Mesodermal cell (in vitro differentiated cells): ENCODE measurements around the gene FAM161B.
"Not testable (repeated sequence)": the region's sequence is repeated elsewhere in the genome, so short reads cannot be mapped to it uniquely, and the experiment has no call there.

Experiments used
- H3K27ac ChIP-seq: 2 replicates; pipeline ENCODE4 v1.7.0; 2013; ENCODE audit warnings: mild to moderate bottlenecking, low read depth, low read length, moderate library complexity; ENCODE audit not compliant: severe bottlenecking
- H3K36me3 ChIP-seq: 2 replicates; pipeline ENCODE4 v1.7.1; 2013; ENCODE audit warnings: mild to moderate bottlenecking, low read length, moderate library complexity; ENCODE audit not compliant: control insufficient read depth, insufficient read depth
- H3K4me1 ChIP-seq: one replicate; pipeline ENCODE4 v1.7.1; 2013; ENCODE audit warnings: mild to moderate bottlenecking, low read length; ENCODE audit not compliant: insufficient read depth, control insufficient read depth, poor library complexity, severe bottlenecking
- H3K4me3 ChIP-seq: 2 replicates; pipeline ENCODE4 v1.7.0; 2013; ENCODE audit warnings: low read length, control low read depth, mild to moderate bottlenecking; ENCODE audit not compliant: insufficient read depth, poor library complexity, severe bottlenecking; ENCODE audit errors: extremely low read depth
- H3K9me3 ChIP-seq: 2 replicates; pipeline ENCODE4 v1.7.1; 2013; ENCODE audit warnings: mild to moderate bottlenecking, low read length, moderate library complexity; ENCODE audit not compliant: control insufficient read depth
- WGBS, 2 experiments: methylation state at CpG; one replicate each; pipeline ENCODE4 v1.1.5; 2013; ENCODE audit warnings: missing lambda C conversion rate in 2 of 2; ENCODE audit not compliant: insufficient coverage in 2 of 2; 5-methylcytosine and 5-hydroxymethylcytosine counted together

FAM161B gene

GRCh38 chr14:73944432-73945158, 5.3 kb downstream of the FAM161B start:
- Histone ChIP-seq H3K9me3 (no peaks in the 10 kb centered on the region), H3K4me3 (no peak overlapping the region), H3K4me1 (no peaks in the 10 kb centered on the region), H3K36me3 (no peaks in the 10 kb centered on the region), H3K27ac (no peak overlapping the region)
- WGBS, 2 experiments = 96% methylated on average over 16 of the region's 17 CpGs

GRCh38 chr14:73943083-73943482, 6.8 kb downstream of the FAM161B start:
- Histone ChIP-seq H3K4me3 (no peak overlapping the region), H3K9me3 (no peaks in the 10 kb centered on the region), H3K4me1 (no peaks in the 10 kb centered on the region), H3K27ac (no peak overlapping the region), H3K36me3 (peaks cover 3% of the 10 kb centered on the region)
- WGBS, 2 experiments = 67 to 85% methylated on average over 4 of the region's 4 CpGs

- Histone ChIP-seq H3K36me3 (peaks cover 10% of the 10 kb centered on the region), H3K9me3 (no peaks in the 10 kb centered on the region), H3K4me3 (no peak overlapping the region), H3K27ac (no peak overlapping the region), H3K4me1 (no peaks in the 10 kb centered on the region)
- 65 to 95% methylated on average over 3 to 7 of the region's 7 CpGs for WGBS, 2 experiments
Observed at GRCh38 chr14:73942180-73942579, 7.7 kb downstream of the FAM161B start.

DNA sequence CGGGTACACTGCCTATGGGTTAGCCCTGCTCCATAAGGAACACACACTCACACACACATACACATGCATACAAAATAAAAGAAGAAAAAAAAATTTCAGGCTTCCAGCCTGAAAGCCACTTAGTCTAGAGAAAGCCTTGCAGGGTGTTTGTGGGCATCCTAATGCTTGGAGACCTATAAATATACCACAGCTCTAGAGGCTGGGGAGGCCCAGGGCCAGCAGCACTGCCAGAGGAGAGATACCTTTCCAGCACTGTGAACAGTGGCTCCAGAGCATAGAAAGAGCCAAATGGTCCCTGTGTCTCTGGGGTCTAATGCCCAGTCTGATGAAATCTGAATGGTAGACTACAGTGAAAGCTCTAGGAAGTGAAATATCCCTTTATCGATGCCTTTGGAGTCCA, 12.9 kb downstream of the FAM161B start:
- WGBS, 2 experiments = no CpG with 5 or more reads among the region's 2 CpGs

DNA sequence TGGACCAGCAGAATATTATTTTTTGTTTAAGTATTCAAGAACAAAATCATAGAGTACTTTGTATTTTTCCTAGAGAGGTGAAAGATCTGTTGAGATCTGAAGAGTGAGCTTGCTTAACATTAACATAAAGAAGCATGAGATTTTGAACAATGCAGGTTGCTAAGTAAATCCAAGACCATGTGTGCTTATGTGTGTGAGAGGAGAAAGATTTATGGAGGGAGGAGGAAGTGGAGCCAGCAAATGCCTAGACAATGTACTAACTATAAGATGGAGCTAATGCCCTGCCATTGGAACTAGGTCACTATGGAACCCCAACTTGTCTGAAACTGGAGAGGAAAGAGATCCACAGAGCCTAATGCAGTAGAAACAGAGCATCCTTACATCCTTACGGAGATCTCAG, 13.3 kb downstream of the FAM161B start:
- Histone ChIP-seq H3K27ac (no peak overlapping the region), H3K9me3 (no peaks in the 10 kb centered on the region), H3K36me3 (peaks cover 45% of the 10 kb centered on the region), H3K4me3 (no peak overlapping the region), H3K4me1 (no peaks in the 10 kb centered on the region)
- WGBS, 2 experiments = 67% methylated on average over 1 of the region's 1 CpG; no CpG with 5 or more reads in 1 of the 2 experiments

More for the DNA sequence above, 12.9 kb downstream of the FAM161B start:
- no peak overlapping the region for H3K4me3 ChIP-seq
- no peaks in the 10 kb centered on the region for H3K9me3 ChIP-seq
- no peak overlapping the region for H3K27ac ChIP-seq
- H3K4me1 ChIP-seq = no peaks in the 10 kb centered on the region
- H3K36me3 ChIP-seq = peaks cover 40% of the 10 kb centered on the region

- Histone ChIP-seq H3K4me1 (no peaks in the 10 kb centered on the region), H3K36me3 (peaks cover 54% of the 10 kb centered on the region), H3K4me3 (no peak overlapping the region), H3K9me3 (no peaks in the 10 kb centered on the region), H3K27ac (no peak overlapping the region)
- 80% methylated on average over 1 of the region's 2 CpGs; no CpG with 5 or more reads in 1 of the 2 experiments for WGBS, 2 experiments
Observed at GRCh38 chr14:73935666-73936065, 14.2 kb downstream of the FAM161B start.

DNA sequence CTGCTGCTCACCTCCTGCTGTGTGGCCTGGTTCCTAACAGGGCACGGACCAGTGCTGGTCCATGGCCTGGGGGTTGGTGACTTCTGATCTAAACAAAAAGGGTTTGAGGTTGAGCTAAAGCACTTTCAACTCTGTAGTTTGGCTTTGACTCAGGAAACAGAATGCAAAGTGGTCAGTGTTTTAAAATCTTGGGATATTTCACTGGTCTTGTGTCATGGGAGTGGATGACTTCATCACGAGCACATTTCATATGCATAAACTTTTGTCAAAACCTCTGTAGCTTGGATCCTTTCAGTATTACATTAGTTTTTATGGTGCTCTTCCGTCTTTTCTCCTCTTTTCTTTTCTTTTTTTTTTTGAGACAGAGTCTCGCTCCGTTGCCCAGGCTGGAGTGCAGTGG, 25.6 kb downstream of the FAM161B start:
- WGBS, 2 experiments = 78 to 87% methylated on average over 4 of the region's 5 CpGs
- Histone ChIP-seq H3K4me1 (no peaks in the 10 kb centered on the region), H3K9me3 (no peaks in the 10 kb centered on the region), H3K4me3 (no peak overlapping the region), H3K36me3 (peaks cover 92% of the 10 kb centered on the region), H3K27ac (no peak overlapping the region)

DNA sequence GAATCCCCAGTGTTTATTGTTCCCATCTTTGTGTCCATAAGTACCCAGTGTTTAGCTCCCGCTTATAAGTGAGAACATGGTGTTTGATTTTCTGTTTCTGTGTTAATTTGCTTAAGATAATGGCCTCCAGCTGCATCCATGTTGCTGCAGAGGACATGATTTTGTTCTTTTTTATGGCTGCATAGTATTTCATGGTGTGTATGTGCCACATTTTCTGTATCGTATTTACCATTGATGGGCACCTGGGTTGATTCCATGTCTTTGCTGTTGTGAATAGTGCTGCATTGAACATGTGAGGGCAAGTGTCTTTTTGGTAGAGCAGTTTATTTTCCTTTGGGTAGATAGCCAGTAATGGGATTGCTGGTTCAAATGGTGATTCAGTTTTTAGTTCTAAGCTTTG, 30.4 kb downstream of the FAM161B start:
- 86 to 88% methylated on average over 2 of the region's 2 CpGs for WGBS, 2 experiments
- H3K27ac ChIP-seq, H3K4me1 ChIP-seq, H3K4me3 ChIP-seq, H3K9me3 ChIP-seq: not testable (repeated sequence)
- H3K36me3 ChIP-seq = peaks cover 89% of the 10 kb centered on the region

- H3K4me1 ChIP-seq = no peaks in the 10 kb centered on the region
- H3K9me3 ChIP-seq = no peaks in the 10 kb centered on the region
- no peak overlapping the region for H3K4me3 ChIP-seq
- peaks cover 88% of the 10 kb centered on the region for H3K36me3 ChIP-seq
- no peak overlapping the region for H3K27ac ChIP-seq
- 85 to 86% methylated on average over 4 to 6 of the region's 6 CpGs for WGBS, 2 experiments
Observed at GRCh38 chr14:73916324-73916723, 33.6 kb downstream of the FAM161B start.

DNA sequence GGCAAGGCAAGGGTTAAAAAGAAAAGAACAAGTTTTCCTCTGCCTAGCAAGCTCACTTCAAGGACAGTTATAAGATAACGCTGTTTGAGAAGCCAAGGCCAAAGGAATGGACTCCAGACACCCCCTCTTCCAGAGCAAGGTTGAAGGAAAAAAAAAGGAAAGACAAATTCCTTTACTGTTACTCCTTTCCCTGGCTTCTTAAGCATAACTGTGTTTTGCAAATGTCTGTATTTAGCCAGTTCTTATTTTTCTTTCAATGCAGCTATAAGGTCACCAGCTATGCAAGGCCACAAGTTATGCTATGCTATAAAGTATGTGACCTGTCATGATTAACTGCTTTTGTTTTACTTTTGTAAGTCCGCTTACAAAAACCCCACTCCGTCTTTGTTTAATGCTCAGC, 36.6 kb downstream of the FAM161B start:
- no peak overlapping the region for H3K27ac ChIP-seq
- H3K36me3 ChIP-seq = peaks cover 88% of the 10 kb centered on the region
- 83 to 93% methylated on average over 2 to 3 of the region's 3 CpGs for WGBS, 2 experiments
- H3K4me1 ChIP-seq = no peaks in the 10 kb centered on the region
- H3K9me3 ChIP-seq = no peaks in the 10 kb centered on the region
- no peak overlapping the region for H3K4me3 ChIP-seq

DNA sequence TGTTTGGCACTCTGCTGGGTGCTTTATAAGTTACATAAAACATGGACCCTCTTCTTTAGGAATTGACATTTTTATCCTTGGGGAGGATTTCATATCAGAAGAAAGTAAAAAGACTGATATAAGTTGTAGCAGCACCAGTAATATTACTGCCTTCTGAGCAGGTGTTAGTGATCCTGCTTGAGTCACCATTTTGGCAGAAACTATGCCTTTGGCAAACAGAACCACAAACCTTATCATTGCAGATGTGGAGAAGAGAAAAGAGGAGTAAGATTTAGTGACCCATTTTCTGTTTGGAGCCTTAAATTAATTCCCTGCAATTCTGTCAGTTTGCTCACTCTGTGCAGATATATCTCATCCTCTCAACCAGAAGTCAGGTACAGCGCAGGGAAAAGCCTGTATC, 40.2 kb downstream of the FAM161B start:
- H3K9me3 ChIP-seq = no peaks in the 10 kb centered on the region
- H3K27ac ChIP-seq = no peak overlapping the region
- 100% methylated on average over 1 of the region's 1 CpG; no CpG with 5 or more reads in 1 of the 2 experiments for WGBS, 2 experiments
- no peak overlapping the region for H3K4me3 ChIP-seq
- H3K4me1 ChIP-seq = no peaks in the 10 kb centered on the region
- H3K36me3 ChIP-seq = peaks cover 93% of the 10 kb centered on the region
